Measurements from ENCODE around the gene DRC7. TPM values are rescaled to one million over a fixed set of nuclear protein-coding genes. Genes with fewer than 3 reads are reported as not detected.
A peak's percentile ranks its signal among the peaks of the same experiment; 100 is the strongest.

Gene DRC7
- polyA plus RNA-seq, 1 of the 3 experiments (the other 2 are of a cell fraction) = 0.58 TPM

DNA sequence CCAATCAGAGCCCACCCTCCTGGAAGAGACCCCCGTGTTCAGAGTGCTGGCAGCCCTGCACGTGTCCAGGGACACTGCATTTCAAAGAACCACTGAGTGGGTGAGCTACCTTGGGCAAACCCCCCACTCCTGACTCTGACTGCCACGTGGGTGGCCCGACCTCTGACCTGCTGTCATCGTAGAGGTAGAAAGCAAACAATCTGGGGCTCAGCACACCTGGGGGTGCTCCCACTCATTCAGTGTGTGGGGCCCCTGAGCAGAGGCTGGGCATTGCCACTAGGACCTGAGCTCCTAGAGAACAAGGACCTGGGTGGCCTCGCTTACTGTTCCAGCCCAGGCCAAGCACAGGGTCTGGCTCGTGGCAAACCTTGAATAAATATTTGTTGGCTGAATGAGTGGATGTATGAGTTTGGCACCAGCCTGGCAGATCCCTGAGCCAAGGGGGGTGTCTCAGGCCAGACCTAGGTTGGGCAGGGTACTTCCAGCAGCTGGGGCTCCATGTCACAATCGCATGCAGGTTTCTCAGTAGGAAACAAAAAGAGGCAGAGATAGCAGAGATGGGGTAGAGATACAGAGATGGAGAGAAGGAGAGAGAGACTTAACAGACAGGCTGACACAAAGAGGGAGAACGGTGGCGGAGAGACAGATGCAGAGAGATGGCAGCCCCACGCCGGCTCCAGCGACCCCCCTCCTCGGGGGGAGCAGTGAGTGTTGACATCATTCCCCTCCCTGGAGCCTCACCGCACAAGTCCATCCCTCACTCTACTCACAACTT is 5.4 kb upstream of the DRC7 start:
- TF ChIP-seq CHD2 (IDR thresholded peaks at IDR 0.05; ENCODE audit: low read length, partially characterized antibody) (no peak), SIN3A (IDR thresholded peaks at IDR 0.05; ENCODE audit: borderline replicate concordance, low read depth, low read length) (no peak), EP300 (IDR thresholded peaks at IDR 0.05; ENCODE audit: borderline replicate concordance in 1 of 2, low read depth in 1 of 2, low read length in 1 of 2) (no peak), RAD21 (IDR thresholded peaks at IDR 0.05; ENCODE audit: low read length) (no peak), JUND (IDR thresholded peaks at IDR 0.05) (no peak), GATA2 (CRISPR knock-in tag; IDR thresholded peaks at IDR 0.05) (no peak), RFX5 (IDR thresholded peaks at IDR 0.05; ENCODE audit: low read length) (no peak), FOXM1 (IDR thresholded peaks at IDR 0.05; ENCODE audit: low read depth) (no peak), USF1 (IDR thresholded peaks at IDR 0.05; ENCODE audit: borderline replicate concordance, low read depth) (no peak), TEAD4 (IDR thresholded peaks at IDR 0.05; ENCODE audit: borderline replicate concordance, insufficient read depth) (no peak)
- TF ChIP-seq, protein P1, sequence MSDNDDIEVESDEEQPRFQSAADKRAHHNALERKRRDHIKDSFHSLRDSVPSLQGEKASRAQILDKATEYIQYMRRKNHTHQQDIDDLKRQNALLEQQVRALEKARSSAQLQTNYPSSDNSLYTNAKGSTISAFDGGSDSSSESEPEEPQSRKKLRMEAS (IDR thresholded peaks at IDR 0.05; ENCODE audit: low read depth) = no peak
- TF ChIP-seq, protein P2, sequence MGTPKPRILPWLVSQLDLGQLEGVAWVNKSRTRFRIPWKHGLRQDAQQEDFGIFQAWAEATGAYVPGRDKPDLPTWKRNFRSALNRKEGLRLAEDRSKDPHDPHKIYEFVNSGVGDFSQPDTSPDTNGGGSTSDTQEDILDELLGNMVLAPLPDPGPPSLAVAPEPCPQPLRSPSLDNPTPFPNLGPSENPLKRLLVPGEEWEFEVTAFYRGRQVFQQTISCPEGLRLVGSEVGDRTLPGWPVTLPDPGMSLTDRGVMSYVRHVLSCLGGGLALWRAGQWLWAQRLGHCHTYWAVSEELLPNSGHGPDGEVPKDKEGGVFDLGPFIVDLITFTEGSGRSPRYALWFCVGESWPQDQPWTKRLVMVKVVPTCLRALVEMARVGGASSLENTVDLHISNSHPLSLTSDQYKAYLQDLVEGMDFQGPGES (IDR thresholded peaks at IDR 0.05; ENCODE audit: low read depth, low read length) = no peak
- TF ChIP-seq, protein P3, sequence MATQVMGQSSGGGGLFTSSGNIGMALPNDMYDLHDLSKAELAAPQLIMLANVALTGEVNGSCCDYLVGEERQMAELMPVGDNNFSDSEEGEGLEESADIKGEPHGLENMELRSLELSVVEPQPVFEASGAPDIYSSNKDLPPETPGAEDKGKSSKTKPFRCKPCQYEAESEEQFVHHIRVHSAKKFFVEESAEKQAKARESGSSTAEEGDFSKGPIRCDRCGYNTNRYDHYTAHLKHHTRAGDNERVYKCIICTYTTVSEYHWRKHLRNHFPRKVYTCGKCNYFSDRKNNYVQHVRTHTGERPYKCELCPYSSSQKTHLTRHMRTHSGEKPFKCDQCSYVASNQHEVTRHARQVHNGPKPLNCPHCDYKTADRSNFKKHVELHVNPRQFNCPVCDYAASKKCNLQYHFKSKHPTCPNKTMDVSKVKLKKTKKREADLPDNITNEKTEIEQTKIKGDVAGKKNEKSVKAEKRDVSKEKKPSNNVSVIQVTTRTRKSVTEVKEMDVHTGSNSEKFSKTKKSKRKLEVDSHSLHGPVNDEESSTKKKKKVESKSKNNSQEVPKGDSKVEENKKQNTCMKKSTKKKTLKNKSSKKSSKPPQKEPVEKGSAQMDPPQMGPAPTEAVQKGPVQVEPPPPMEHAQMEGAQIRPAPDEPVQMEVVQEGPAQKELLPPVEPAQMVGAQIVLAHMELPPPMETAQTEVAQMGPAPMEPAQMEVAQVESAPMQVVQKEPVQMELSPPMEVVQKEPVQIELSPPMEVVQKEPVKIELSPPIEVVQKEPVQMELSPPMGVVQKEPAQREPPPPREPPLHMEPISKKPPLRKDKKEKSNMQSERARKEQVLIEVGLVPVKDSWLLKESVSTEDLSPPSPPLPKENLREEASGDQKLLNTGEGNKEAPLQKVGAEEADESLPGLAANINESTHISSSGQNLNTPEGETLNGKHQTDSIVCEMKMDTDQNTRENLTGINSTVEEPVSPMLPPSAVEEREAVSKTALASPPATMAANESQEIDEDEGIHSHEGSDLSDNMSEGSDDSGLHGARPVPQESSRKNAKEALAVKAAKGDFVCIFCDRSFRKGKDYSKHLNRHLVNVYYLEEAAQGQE (IDR thresholded peaks at IDR 0.05; ENCODE audit: low read depth, low read length) = no peak
- POLR2A ChIA-PET = no interaction called here
- Histone ChIP-seq H3F3A (replicated peaks; ENCODE audit: insufficient read depth) (no peaks in the 10 kb centered on the region), H2AFZ (ENCODE audit: low read depth) (no peak overlapping the region), H3K9me2 (no peaks in the 10 kb centered on the region), H3K4me2 (no peak overlapping the region), H3K4me1 (ENCODE audit: control insufficient read depth in 1 of 2, insufficient read depth in 2 of 2, low read depth in 1 of 2, low read length in 1 of 2) (peaks cover 0 to 8% of the 10 kb centered on the region in 2 experiments; a peak in 1 of 4 replicates), H3K27me3 (ENCODE audit: insufficient read depth) (no peaks in the 10 kb centered on the region; the same call in 1 of the 2 replicates), H4K20me1 (ENCODE audit: insufficient read depth) (no peaks in the 10 kb centered on the region), H3K9me3 (no peaks in the 10 kb centered on the region), H3K36me3 (replicated peaks in 1 of 2; ENCODE audit: control insufficient read depth in 1 of 2, insufficient read depth in 2 of 2, low read length in 1 of 2) (no peaks in the 10 kb centered on the region), H3K9ac (no peak overlapping the region), H3K79me2 (ENCODE audit: insufficient read depth) (no peaks in the 10 kb centered on the region), H3K4me3 (ENCODE audit: low read depth in 2 of 2, low read length in 1 of 2) (no peak overlapping the region), H3K27ac (ENCODE audit: low read depth in 2 of 2, low read length in 1 of 2) (no peak overlapping the region)
- DNase-seq = peak; percentile 30
- WGBS (ENCODE audit: low lambda C conversion rate) = 51% methylated on average over 14 of the region's 15 CpGs
- CTCF ChIA-PET = interaction anchor here (0.6 to 2.0 kb wide), 3 partner anchors 11 to 90 kb away, joined by 3 to 6 read pairs (median 3); no protein-coding TSS in a partner anchor
